COLO668 (cell line): Measurements from ENCODE around the gene EPAS1.

ENCODE experiments used
- DNase-seq: peaks from one replicate; lab custom pipeline; 2025; ENCODE audit not compliant: unreplicated experiment; lab: John Stamatoyannopoulos, UW

EPAS1 gene

DNA sequence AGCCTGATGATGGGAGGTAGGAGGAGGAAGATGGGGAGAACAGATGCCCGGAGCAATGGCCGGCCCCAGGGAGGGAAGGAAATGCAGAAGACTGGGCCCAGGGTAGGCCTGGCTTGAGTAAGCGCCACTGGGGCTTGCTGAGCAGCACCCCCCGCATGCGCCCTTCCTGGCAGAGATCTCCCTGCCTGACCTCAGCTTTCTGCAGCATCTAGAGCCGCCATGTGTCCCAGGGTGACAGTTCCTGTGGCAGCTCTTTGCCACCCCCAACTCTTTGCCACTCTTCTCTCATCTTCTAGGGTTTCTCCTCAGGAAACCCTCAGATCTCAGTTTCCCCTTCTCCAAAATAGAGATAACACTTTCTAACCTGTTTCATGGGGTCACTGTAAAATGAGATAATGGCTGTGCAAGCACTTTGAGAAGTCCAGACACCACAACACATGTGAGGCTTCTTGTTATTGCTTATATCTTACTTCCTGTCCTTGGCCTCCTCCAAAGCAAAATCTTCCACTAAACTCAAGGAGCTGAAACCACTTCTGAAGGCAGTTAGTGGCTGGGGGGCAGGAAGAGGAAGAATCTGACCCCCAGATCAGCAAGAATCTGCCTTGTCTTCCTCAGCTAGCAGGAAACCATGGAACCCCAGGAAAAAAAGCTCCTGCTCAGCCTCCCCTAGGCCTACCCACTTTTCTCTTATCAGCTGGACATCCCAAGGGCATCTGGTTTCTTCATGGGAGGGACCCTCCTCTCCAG, 64.9 kb downstream of the EPAS1 start:
- no peak for DNase-seq

DNA sequence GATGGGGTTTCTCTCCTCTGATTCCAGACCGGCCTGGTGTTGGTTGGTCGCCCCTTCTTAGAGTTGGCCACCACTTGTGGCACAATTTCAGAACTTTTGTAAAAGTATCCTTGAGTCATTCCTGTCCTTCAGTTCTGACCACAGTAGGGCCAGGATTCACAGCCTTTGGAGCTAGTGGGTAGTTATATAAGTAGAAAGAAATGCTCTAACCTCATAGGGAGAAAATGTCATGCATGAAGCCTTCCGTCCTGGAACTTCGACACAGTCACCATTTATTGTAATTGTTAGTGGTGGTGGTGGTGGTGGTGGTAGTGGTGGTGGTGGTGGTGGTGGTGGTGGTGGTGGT, 65.4 kb downstream of the EPAS1 start:
- no peak for DNase-seq

GRCh38 chr2:46363535-46364170, 66.4 kb downstream of the EPAS1 start:
- DNase-seq, result no peak

GRCh38 chr2:46364797-46365457, 67.7 kb downstream of the EPAS1 start:
- peak; percentile 23 for DNase-seq

DNA sequence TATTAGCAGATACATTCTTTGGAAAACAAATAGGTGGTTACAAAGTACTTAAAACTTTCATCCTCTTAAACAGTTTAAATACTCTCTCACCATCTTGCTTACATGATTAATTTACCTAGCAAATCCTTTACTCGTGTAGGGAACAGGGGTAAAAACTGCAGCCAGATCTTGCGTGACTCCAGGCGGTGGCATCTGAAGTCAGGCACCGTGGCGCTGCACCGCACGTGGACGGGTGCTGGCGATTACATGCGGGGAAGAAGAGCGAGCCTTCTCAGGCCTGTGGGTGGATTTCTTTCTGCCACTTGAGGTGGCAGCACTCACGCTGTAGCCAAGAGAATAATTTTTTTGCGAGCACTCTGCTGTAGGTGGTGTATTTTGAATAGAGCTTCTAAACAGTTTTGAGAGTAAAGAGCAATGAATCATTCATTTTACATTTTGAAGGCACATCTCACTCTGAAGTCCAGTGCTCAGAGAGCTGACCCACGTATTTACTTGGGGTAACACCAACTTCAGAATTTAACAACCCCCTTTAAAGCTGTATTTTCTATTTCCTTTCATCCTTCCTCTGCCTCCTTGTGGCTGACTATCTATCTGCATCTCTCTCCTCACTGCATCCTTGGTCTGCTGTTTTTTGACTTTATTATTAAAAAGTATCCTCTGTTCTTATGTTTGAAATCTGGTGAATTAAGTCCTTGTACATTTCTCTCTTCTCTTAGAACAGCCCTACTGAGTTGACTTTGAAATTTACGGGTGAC, 68.9 kb downstream of the EPAS1 start:
- no peak for DNase-seq

DNA sequence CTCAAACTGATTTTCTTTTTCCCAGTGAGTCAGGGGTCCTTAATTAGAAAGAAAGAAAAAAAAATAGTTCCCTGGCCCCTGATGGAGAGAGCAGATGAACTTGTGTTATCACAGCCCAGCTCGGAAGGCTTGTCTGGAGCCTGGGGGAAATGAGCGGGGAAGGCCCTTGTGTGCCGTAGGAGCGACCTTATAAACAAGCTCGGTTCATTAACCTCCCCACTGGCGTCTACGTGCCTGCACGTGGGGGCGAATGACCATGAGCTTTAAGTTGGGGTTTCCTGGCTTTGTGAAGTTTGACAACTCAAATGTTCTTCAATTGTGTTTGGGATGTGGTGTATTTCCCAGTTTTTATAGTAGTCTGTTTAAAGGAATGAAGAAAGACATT, 69.5 kb downstream of the EPAS1 start:
- DNase-seq, result no peak

DNA sequence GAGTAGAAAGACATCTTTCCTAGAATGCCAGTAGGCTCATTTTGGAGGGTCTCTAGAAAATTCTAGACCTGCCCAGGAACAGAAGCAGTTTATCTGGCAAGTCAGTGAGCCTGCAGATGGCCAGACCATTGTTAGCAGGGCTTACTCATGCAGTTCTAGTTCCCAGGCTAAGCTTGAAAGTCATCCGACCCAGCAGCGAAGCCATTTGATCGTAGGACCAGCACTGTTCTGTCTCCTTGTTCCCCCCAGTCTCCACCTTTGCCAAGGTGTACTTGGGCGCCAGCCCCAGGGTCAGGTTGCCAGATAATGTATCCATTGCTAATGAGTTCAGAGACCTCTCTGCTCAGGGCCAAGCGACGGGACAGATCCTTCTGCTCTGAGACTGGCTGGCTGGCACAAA, 70.1 kb downstream of the EPAS1 start:
- no peak for DNase-seq

DNA sequence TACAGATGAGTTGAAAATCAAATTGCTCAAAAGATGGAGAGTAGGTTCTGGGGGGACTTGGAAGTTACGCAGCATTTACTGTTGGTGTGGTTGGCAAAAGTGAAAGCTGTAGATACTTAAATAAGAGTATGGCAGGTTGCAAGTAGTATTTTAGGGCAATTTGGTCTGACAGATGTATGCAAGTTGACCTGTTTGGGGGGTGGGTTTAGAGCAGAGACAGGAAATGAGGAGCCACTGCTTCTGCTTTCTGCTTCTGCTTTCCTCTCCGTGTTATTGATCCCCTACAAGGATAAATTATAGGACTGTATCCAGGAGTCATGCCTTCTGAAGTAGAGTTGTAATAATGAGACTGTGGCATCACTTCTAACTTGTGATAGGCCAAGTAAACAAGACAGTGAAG, 71.2 kb downstream of the EPAS1 start:
- no peak for DNase-seq

- no peak for DNase-seq
Measured at GRCh38 chr2:46369783-46370182, 72.6 kb downstream of the EPAS1 start.

DNA sequence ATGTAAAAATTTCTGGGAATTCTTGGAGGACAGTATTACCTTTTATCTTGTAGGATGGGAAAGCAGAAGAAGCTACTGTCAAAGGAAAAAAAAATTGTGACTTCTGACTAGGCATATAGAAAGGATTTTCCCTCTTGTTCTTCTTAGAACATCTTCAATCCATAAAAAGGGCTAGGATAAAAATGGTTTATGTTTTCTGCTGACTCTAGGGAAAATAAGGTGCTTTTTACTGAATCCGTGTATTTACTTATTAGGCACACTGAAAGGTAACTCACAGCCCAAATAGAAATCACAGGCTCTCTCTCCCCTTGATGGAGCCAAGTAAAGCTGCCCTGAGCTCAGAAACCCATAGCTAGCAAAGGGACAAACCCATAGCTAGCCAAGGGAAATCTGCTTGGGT, 74.6 kb downstream of the EPAS1 start:
- no peak for DNase-seq

DNA sequence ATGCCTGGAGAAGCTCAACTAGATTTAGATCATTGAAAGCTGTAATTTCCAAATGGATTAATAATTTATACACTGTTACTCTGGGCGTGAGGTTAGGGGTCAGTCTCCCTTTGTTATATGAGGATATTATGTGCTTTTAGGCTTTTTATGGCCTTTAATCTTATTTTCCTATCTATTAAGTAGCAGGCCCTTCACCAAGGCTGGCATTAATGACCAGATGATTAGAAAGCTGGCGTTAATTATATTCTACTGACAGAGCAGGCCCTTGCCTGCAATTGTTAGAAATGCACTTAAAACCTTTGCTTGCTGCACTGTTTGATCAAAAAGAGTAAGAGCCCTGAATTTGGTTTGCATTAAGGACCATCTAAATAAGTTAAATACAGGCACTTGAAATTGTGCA, 75.3 kb downstream of the EPAS1 start:
- no peak for DNase-seq

DNA sequence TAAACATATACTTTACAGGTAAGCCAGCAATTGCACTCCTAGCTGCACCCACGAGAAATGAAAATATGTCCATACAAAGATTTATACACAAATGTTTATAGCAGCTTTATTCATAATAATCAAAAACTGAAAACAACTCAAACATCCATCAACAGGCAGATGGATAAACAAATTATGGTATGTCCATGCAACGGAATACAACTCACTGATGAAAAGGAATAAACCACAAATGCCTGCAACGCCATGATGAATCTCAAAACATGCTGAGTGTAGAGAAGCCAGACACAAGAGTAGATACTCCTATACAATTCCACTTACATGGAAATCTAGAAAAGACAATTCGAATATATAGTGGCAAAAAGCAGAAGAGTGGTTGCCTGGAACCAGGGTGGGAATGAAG, 76.0 kb downstream of the EPAS1 start:
- no peak for DNase-seq

GRCh38 chr2:46375566-46376125, 78.4 kb downstream of the EPAS1 start:
- no peak for DNase-seq

DNA sequence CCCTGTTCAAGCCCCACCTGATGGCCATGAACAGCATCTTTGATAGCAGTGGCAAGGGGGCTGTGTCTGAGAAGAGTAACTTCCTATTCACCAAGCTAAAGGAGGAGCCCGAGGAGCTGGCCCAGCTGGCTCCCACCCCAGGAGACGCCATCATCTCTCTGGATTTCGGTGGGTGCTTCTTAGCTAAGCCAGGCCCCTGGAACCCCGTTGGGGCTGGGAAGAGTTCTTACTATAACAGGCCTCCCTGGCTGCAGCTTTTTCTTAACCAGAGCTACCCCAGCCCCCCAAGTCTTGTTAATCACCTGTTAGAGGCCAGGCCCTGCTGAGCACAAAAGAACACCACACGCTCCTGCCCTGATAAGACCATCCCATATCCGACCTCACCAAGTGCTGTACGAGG, 79.4 kb downstream of the EPAS1 start:
- no peak for DNase-seq

GRCh38 chr2:46377101-46377581, 79.9 kb downstream of the EPAS1 start:
- no peak for DNase-seq

DNA sequence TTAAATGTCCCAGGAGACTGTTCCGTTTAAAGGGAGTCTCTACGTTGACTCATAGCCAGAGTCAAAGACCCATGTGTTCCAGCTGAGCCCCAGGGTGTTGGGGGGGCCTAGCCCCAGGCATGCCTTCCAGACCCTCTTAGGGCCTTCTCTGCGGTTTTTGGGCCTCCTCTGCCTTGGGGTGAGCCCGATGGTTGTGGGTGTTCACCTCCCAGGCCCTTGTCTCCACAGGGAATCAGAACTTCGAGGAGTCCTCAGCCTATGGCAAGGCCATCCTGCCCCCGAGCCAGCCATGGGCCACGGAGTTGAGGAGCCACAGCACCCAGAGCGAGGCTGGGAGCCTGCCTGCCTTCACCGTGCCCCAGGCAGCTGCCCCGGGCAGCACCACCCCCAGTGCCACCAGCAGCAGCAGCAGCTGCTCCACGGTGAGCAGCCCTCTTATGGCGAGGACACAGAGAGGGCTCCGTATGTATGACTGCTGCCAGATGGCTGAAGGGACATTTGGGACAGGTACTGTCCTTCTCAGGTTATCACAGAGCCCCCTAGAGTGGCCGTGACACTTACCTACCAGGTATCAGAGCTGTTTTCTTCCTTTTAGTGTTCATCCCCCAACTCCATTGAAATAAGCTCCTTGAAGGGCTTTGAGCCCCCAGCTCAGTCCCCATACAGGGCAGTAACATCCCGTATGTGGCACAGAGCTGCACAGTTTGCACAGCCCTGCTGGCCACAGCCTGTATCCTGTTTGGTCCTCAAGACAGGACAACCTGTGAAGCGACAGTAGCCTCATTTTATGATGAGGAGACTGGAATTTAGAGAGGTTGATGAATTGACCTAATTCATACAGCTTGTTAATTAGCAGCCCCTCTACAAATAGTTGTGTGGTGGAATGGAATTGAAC, 80.7 kb downstream of the EPAS1 start:
- no peak for DNase-seq

DNA sequence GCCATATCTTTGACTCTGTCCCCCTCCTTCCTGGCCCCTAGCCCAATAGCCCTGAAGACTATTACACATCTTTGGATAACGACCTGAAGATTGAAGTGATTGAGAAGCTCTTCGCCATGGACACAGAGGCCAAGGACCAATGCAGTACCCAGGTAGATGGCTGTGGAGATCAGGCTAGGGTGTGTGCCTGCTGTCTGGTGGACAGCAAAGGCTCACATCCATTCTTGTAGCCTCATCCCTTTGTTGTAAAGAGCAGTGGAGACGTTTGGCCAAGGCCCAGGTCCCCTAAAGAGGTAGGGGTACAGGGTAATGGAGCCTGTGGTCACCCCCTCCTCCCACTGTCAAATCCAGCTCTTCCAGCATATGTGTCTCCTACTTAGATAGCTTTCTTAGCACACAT, 81.4 kb downstream of the EPAS1 start:
- no peak for DNase-seq

GRCh38 chr2:46379213-46380037, 82.2 kb downstream of the EPAS1 start:
- no peak for DNase-seq
